ENCODE results near the gene DROSHA. TPM values are rescaled to one million over a fixed set of nuclear protein-coding genes. Genes with fewer than 3 reads are reported as not detected.

DROSHA gene
- total and polyA plus RNA-seq, 2 donors (not counting 3 experiments of a cell fraction or from before 2014, with no cell fraction given), result 49.1 to 96.4 TPM

DNA sequence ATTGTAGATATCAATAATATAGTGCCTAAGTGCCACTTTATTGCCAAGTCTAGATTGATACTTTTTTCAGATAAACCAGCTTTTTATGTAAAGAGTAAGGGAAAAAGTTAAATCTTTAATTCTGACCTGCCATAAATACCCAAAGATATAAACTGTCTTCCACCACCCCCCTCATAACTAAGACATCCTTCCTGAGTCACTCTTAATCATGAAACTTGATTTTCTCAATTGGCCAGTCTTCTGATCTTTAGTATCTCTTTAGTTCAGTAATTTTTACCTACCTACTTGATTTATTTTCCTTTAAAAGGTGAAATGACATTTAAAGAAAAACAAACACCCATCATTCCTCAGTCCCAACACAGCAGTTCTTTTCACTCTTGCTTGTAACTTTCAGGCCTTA is 22.0 kb upstream of the DROSHA start:
- Histone ChIP-seq H3K9me1 (replicated peaks; ENCODE audit: control insufficient read depth, extremely low read depth, insufficient read depth, low read length) (no peaks in the 10 kb centered on the region), H3K4me1 (ENCODE audit: control insufficient read depth, extremely low read depth, insufficient read depth, low read length) (no peaks in the 10 kb centered on the region), H3K36me3 (ENCODE audit: control insufficient read depth in 2 of 2, extremely low read depth in 1 of 2, insufficient read depth in 2 of 2, low read length in 2 of 2) (peaks cover 6 to 7% of the 10 kb centered on the region in 2 experiments), H3K79me2 (ENCODE audit: control insufficient read depth, insufficient read depth, low read length) (no peaks in the 10 kb centered on the region), H3K27ac (ENCODE audit: insufficient read depth, low read depth, low read length) (no peak overlapping the region), H3K4me2 (ENCODE audit: insufficient read depth, low read length) (no peak overlapping the region), H4K20me1 (replicated peaks; ENCODE audit: control insufficient read depth, extremely low read depth, insufficient read depth, low read length) (no peaks in the 10 kb centered on the region), H3K27me3 (ENCODE audit: control insufficient read depth in 2 of 2, insufficient read depth in 2 of 2, low read length in 2 of 2) (no peaks in the 10 kb centered on the region), H3K9ac (replicated peaks; ENCODE audit: extremely low read depth, insufficient read depth, low read length) (no peak overlapping the region), H3K4me3 (replicated peaks in 1 of 3; ENCODE audit: insufficient read depth in 1 of 3, low read depth in 1 of 3, low read length in 3 of 3) (no peak overlapping the region), H3K9me3 (replicated peaks; ENCODE audit: control insufficient read depth, insufficient read depth, low read length) (no peaks in the 10 kb centered on the region), H2AFZ (ENCODE audit: low read depth, low read length) (no peak overlapping the region)
- DNase-seq (ENCODE audit: low read depth, low spot score) (no peak), FAIRE-seq (no peak)
- no TSS peak for BruUV-seq (replicated peaks)
- POLR2A ChIA-PET, result no interaction called here
- intact Hi-C loops (cut with micrococcal nuclease) (no loop called here), dilution Hi-C loops (cut with MboI; ENCODE audit: extremely low pct_ligation_motif_present, low sequenced_read_pairs) (no loop called here)
- TF ChIP-seq JUN (IDR thresholded peaks at IDR 0.05; ENCODE audit: borderline replicate concordance, insufficient read depth, insufficient read length, low read depth) (no peak), GATA2 (IDR thresholded peaks at IDR 0.05; ENCODE audit: insufficient read depth, insufficient read length, low read depth, low read length) (no peak), MYC (IDR thresholded peaks at IDR 0.05; ENCODE audit: low read depth, low read length) (no peak), EZH2 (IDR thresholded peaks at IDR 0.05; ENCODE audit: borderline replicate concordance, low read depth, low read length, severe bottlenecking) (no peak)
- TF ChIP-seq, protein P1, sequence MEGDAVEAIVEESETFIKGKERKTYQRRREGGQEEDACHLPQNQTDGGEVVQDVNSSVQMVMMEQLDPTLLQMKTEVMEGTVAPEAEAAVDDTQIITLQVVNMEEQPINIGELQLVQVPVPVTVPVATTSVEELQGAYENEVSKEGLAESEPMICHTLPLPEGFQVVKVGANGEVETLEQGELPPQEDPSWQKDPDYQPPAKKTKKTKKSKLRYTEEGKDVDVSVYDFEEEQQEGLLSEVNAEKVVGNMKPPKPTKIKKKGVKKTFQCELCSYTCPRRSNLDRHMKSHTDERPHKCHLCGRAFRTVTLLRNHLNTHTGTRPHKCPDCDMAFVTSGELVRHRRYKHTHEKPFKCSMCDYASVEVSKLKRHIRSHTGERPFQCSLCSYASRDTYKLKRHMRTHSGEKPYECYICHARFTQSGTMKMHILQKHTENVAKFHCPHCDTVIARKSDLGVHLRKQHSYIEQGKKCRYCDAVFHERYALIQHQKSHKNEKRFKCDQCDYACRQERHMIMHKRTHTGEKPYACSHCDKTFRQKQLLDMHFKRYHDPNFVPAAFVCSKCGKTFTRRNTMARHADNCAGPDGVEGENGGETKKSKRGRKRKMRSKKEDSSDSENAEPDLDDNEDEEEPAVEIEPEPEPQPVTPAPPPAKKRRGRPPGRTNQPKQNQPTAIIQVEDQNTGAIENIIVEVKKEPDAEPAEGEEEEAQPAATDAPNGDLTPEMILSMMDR (IDR thresholded peaks at IDR 0.05; ENCODE audit: extremely low read depth in 1 of 2, insufficient read depth in 1 of 2, low read depth in 1 of 2, low read length in 2 of 2), result no peak
- CTCF ChIA-PET, result no interaction called here

GRCh38 chr5:31551878-31552277 is 20.0 kb upstream of the DROSHA start:
- H3K27me3 ChIP-seq (ENCODE audit: control insufficient read depth in 2 of 2, insufficient read depth in 2 of 2, low read length in 2 of 2), result no peaks in the 10 kb centered on the region
- no peaks in the 10 kb centered on the region for H3K9me3 ChIP-seq (replicated peaks; ENCODE audit: control insufficient read depth, insufficient read depth, low read length)
- TF ChIP-seq MAX (IDR thresholded peaks at IDR 0.05; ENCODE audit: insufficient read depth, insufficient read length) (no peak), JUN (IDR thresholded peaks at IDR 0.05; ENCODE audit: borderline replicate concordance, insufficient read depth, insufficient read length, low read depth) (no peak)
- TF ChIP-seq, protein P1 (IDR thresholded peaks at IDR 0.05; ENCODE audit: extremely low read depth in 1 of 2, insufficient read depth in 1 of 2, low read depth in 1 of 2, low read length in 2 of 2), result no peak
- CTCF ChIA-PET, result no interaction called here
- no peak overlapping the region for H3K4me2 ChIP-seq (ENCODE audit: insufficient read depth, low read length)
- POLR2A ChIA-PET, result no interaction called here
- no TSS peak for BruUV-seq (replicated peaks)
- H3K4me3 ChIP-seq (replicated peaks in 1 of 3; ENCODE audit: insufficient read depth in 1 of 3, low read depth in 1 of 3, low read length in 3 of 3), result no peak overlapping the region
- H4K20me1 ChIP-seq (replicated peaks; ENCODE audit: control insufficient read depth, extremely low read depth, insufficient read depth, low read length), result no peaks in the 10 kb centered on the region
- H3K79me2 ChIP-seq (ENCODE audit: control insufficient read depth, insufficient read depth, low read length), result no peaks in the 10 kb centered on the region
- no peak overlapping the region for H3K27ac ChIP-seq (ENCODE audit: insufficient read depth, low read depth, low read length)
- no peaks in the 10 kb centered on the region for H3K4me1 ChIP-seq (ENCODE audit: control insufficient read depth, extremely low read depth, insufficient read depth, low read length)
- peaks cover 8 to 14% of the 10 kb centered on the region in 2 experiments for H3K36me3 ChIP-seq (ENCODE audit: control insufficient read depth in 2 of 2, extremely low read depth in 1 of 2, insufficient read depth in 2 of 2, low read length in 2 of 2)
- H2AFZ ChIP-seq (ENCODE audit: low read depth, low read length), result no peak overlapping the region
- no peak for DNase-seq (ENCODE audit: low read depth, low spot score)
- intact Hi-C loops (cut with micrococcal nuclease), result no loop called here
- no peak for FAIRE-seq
- no peak overlapping the region for H3K9ac ChIP-seq (replicated peaks; ENCODE audit: extremely low read depth, insufficient read depth, low read length)
- no peaks in the 10 kb centered on the region for H3K9me1 ChIP-seq (replicated peaks; ENCODE audit: control insufficient read depth, extremely low read depth, insufficient read depth, low read length)
- dilution Hi-C loops (cut with MboI; ENCODE audit: extremely low pct_ligation_motif_present, low sequenced_read_pairs), result no loop called here

Data from endothelial cell of umbilical vein (primary cell).